K562 (cell line): ENCODE data around the gene RASAL1. TPM values are rescaled to one million over a fixed set of nuclear protein-coding genes. Genes with fewer than 3 reads are reported as not detected.

ENCODE experiments used
- ATAC-seq: fragments of 200-7000 bp; cut with Tn5 transposase; 3 replicates; pipeline ENCODE4 v1.9.1; 2020; ENCODE audit warnings: moderate library complexity
- BruUV-seq: library from RNA; stranded (reverse); fragments of 400-500 nt; replicated peaks from 2 replicates; lab custom pipeline; 2021; lab: Mats Ljungman, UMichigan
- CTCF ChIA-PET: fragments of 300-600 bp; formaldehyde crosslinking; extraction: SDS; loops from one replicate; lab custom pipeline; 2021; ENCODE audit warnings: low intra/inter-chr PET ratio; lab: Yijun Ruan, JAX
- POLR2A ChIA-PET: fragments of 300-600, 350-650 bp; sonication (Branson Sonifier 250); formaldehyde crosslinking; extraction: SDS; loops from one replicate; lab custom pipeline; 2021; ENCODE audit warnings: antibody characterized with exemption, inconsistent platforms; lab: Yijun Ruan, JAX
- DNase-seq, 4 experiments: peaks; one replicate each; pipeline versions ENCODE4 v3.0.0 to v3.0.0-alpha.2; 2011 to 2018; ENCODE audit warnings: low spot score in 3 of 4, mixed read lengths in 3 of 4; ENCODE audit errors: extremely low read depth in 1 of 4
- FAIRE-seq: peaks from 2 replicates; lab custom pipeline; 2011; peaks lifted over from hg19 to GRCh38; lab: Jason Lieb, UNC
- H2AFZ ChIP-seq: 2 replicates; pipeline ENCODE4 v1.6.0; 2011; ENCODE audit warnings: low read depth, low read length, control low read depth, inconsistent platforms
- H3K27ac ChIP-seq: fragments of 200-600 bp; 3 replicates; pipeline ENCODE4 v1.8.0; 2011; ENCODE audit warnings: low read depth, mild to moderate bottlenecking, control low read depth, inconsistent platforms, low read length, moderate library complexity, mixed read lengths; ENCODE audit errors: extremely low read depth
- H3K27me3 ChIP-seq, 2 experiments: fragments of 300-600 bp in 1 of 2; 2 replicates in 1 of 2; 3 replicates in 1 of 2; pipeline versions ENCODE4 v1.6.0 to v1.8.0; 2011; ENCODE audit warnings: inconsistent platforms in 2 of 2, low read length in 2 of 2, mild to moderate bottlenecking in 1 of 2, mixed read lengths in 1 of 2, moderate library complexity in 1 of 2; ENCODE audit not compliant: control insufficient read depth in 2 of 2, insufficient read depth in 2 of 2
- H3K36me3 ChIP-seq: fragments of 300-600 bp; 3 replicates; pipeline ENCODE4 v1.8.0; 2011; ENCODE audit warnings: mild to moderate bottlenecking, low read length, inconsistent platforms; ENCODE audit not compliant: control insufficient read depth, insufficient read depth
- H3K4me1 ChIP-seq, 2 experiments: fragments of 200-600 bp in 1 of 2; replicated peaks in 1 of 2; 2 replicates in 1 of 2; 3 replicates in 1 of 2; pipeline versions ENCODE4 v1.5.1 to v1.8.0; 2011; ENCODE audit warnings: inconsistent platforms in 2 of 2, low read length in 2 of 2, mild to moderate bottlenecking in 1 of 2, mixed read lengths in 1 of 2, moderate library complexity in 1 of 2; ENCODE audit not compliant: control insufficient read depth in 2 of 2, insufficient read depth in 2 of 2
- H3K4me2 ChIP-seq: 2 replicates; pipeline ENCODE4 v1.6.1; 2011; ENCODE audit warnings: low read length, control low read depth, inconsistent platforms, mixed read lengths; ENCODE audit not compliant: insufficient read depth
- H3K4me3 ChIP-seq: fragments of 200-600 bp; sonication (generic), shearing (Covaris generic); 2 replicates; pipeline ENCODE4 v1.5.1; 2016; ENCODE audit warnings: control low read depth, inconsistent platforms
- H3K79me2 ChIP-seq: fragments of 200-600 bp; 3 replicates; pipeline ENCODE4 v1.8.0; 2011; ENCODE audit warnings: low read length, inconsistent platforms; ENCODE audit not compliant: control insufficient read depth, insufficient read depth
- H3K9ac ChIP-seq, 2 experiments: 2 replicates each; pipeline versions ENCODE4 v1.6.0 to v1.6.1; 2011; ENCODE audit warnings: low read depth in 2 of 2, low read length in 2 of 2, control low read depth in 1 of 2, inconsistent platforms in 1 of 2, mild to moderate bottlenecking in 1 of 2, mixed read lengths in 1 of 2; ENCODE audit not compliant: insufficient read depth in 1 of 2
- H3K9me1 ChIP-seq: one replicate; pipeline ENCODE4 v1.6.0; 2011; ENCODE audit warnings: inconsistent platforms, mild to moderate bottlenecking, low read length, moderate library complexity; ENCODE audit not compliant: control insufficient read depth, insufficient read depth
- H3K9me3 ChIP-seq: replicated peaks from 2 replicates; pipeline ENCODE4 v1.5.1; 2011; ENCODE audit warnings: low read depth, low read length, inconsistent platforms; ENCODE audit not compliant: control insufficient read depth, insufficient read depth
- H4K20me1 ChIP-seq: replicated peaks from 2 replicates; pipeline ENCODE4 v1.6.1; 2011; ENCODE audit warnings: low read length, inconsistent platforms, mixed read lengths; ENCODE audit not compliant: control insufficient read depth, insufficient read depth
- BCOR ChIP-seq: fragments of 450-650 bp; IDR thresholded peaks from 2 replicates; pipeline ENCODE4 v1.6.1; 2016
- RBM25 ChIP-seq: fragments of 200-400 bp; formaldehyde crosslinking; IDR thresholded peaks from 2 replicates; pipeline ENCODE4 v1.6.1; 2018; ENCODE audit warnings: low read length, low read depth, moderate library complexity; ENCODE audit not compliant: severe bottlenecking
- WGBS: fragments of 100-300 bp; shearing (Covaris generic); methylation state at CpG from one replicate; pipeline ENCODE4 v1.1.6; 2016; ENCODE audit warnings: low coverage, mixed read lengths; ENCODE audit not compliant: insufficient coverage; ENCODE audit errors: missing lambda C conversion rate; 5-methylcytosine and 5-hydroxymethylcytosine counted together
- in situ Hi-C: fragments of 300-500 bp; cut with MboI; formaldehyde crosslinking; loops from 4 replicates; pipeline ENCODE4 v1.15.0; 2018; ENCODE audit warnings: inconsistent platforms, mixed read lengths
- intact Hi-C: fragments of 100-400 bp; cut with micrococcal nuclease; formaldehyde crosslinking; loops from 2 replicates; pipeline ENCODE4 v1.14.2; 2022
- polyA plus RNA-seq, 8 experiments: library from polyadenylated mRNA; depleted of rRNA in 4 of 8; stranded (reverse) in 5 of 8; unstranded in 3 of 8; fragments of >200 nt; fragmentation: Nextera tagmentation in 2 of 8; fragmentation: Illumina TruSeq in 1 of 8; extraction: Ambion mirVana in 2 of 8; extraction: Trizol in 1 of 8; gene quantifications; 2 replicates each; pipeline versions ENCODE4 v1.2.1 to v1.2.3, GENCODE V29; 2011 to 2014; ENCODE audit warnings: inconsistent platforms in 1 of 8, missing spikeins in 1 of 8
- total RNA-seq, 7 experiments: library from RNA; depleted of rRNA in 6 of 7; stranded (reverse); fragments of >200 nt in 6 of 7; fragmentation: Illumina TruSeq in 2 of 7; extraction: Trizol in 2 of 7; gene quantifications; 2 replicates each; pipeline versions ENCODE4 v1.2.1 to v1.2.3, GENCODE V29; 2011 to 2021; ENCODE audit warnings: low replicate concordance in 1 of 7
- TF ChIP-seq, protein P1 (sequence below), 2 experiments: IDR thresholded peaks; 2 replicates each; pipeline ENCODE4 v1.6.1; 2011; ENCODE audit warnings: borderline replicate concordance in 1 of 2, control low read depth in 1 of 2, low read depth in 1 of 2, low read length in 1 of 2, mild to moderate bottlenecking in 1 of 2, mixed read lengths in 1 of 2, moderate library complexity in 1 of 2; ENCODE audit not compliant: insufficient read depth in 1 of 2, insufficient read length in 1 of 2, poor library complexity in 1 of 2, severe bottlenecking in 1 of 2; ENCODE audit errors: extremely low read depth in 1 of 2

RASAL1 gene
- total and polyA plus RNA-seq, 9 of the 15 experiments (the other 6 are each of a cell fraction or from before 2014, with no cell fraction given), result 0.06 to 0.16 (median 0.14) TPM; not detected in 6

DNA sequence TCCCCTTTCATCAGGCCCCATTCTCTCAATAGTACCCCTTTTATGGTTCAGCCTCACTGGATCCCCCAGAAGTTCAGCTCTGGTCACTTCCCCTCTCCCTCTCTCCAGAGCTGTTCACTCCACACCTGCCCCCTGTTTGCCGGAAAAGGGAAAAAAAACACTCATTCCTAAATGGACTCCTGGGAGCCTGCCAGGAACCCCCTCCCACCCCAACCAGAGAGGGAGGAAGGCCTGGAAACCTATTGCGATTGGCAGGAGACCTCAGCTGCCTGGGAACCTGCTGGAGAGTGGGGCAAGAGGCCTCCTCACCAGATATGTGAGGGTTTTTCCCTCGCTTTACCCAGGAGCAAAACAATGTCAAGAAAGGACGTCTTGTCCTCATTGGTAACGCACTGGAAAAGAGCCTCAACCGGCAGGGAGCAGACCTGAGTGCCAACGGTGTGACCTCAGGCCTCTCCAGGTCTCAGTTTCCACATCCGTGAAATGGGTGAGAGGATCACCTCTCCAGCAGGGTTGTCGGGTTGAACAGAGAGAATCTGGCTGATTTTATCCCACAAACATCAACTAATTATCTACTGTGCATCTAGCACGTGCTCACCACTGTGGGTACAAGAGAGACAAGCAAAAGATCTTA lies 74.4 kb downstream of the RASAL1 start:
- in situ Hi-C loops (no loop called here), intact Hi-C loops (no loop called here)
- TF ChIP-seq BCOR, result peak; percentile 40; the same call in 1 of the 2 replicates
- TF ChIP-seq RBM25, result peak; percentile 81
- TF ChIP-seq, protein P1, sequence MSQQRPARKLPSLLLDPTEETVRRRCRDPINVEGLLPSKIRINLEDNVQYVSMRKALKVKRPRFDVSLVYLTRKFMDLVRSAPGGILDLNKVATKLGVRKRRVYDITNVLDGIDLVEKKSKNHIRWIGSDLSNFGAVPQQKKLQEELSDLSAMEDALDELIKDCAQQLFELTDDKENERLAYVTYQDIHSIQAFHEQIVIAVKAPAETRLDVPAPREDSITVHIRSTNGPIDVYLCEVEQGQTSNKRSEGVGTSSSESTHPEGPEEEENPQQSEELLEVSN (IDR thresholded peaks at IDR 0.05; ENCODE audit: borderline replicate concordance in 1 of 2, extremely low read depth in 1 of 2, insufficient read depth in 1 of 2, insufficient read length in 1 of 2, low read depth in 1 of 2, low read length in 1 of 2, poor library complexity in 1 of 2, severe bottlenecking in 1 of 2), result no peak
- no peaks in the 10 kb centered on the region for H3K9me1 ChIP-seq
- H3K27ac ChIP-seq, result no peak overlapping the region
- CTCF ChIA-PET, result no interaction called here
- no peak overlapping the region for H3K4me3 ChIP-seq
- H3K4me1 ChIP-seq, result peaks cover 0 to 18% of the 10 kb centered on the region in 2 experiments; a peak in 1 of 5 replicates
- POLR2A ChIA-PET, result no interaction called here
- H2AFZ ChIP-seq, result no peak overlapping the region
- no peak overlapping the region for H3K4me2 ChIP-seq
- peaks cover 6% of the 10 kb centered on the region for H4K20me1 ChIP-seq
- ATAC-seq (no peak), DNase-seq (no peak), FAIRE-seq (no peak)
- H3K36me3 ChIP-seq, result no peaks in the 10 kb centered on the region
- BruUV-seq, result no TSS peak
- H3K27me3 ChIP-seq, result peaks cover 6 to 47% of the 10 kb centered on the region in 2 experiments; a peak in 3 of 5 replicates
- no peaks in the 10 kb centered on the region for H3K9me3 ChIP-seq
- H3K79me2 ChIP-seq, result no peaks in the 10 kb centered on the region
- H3K9ac ChIP-seq, result no peak overlapping the region
- 2% methylated on average over 10 of the region's 10 CpGs for WGBS
